ENCODE data around the gene TEX53. TPM values are rescaled to one million over a fixed set of nuclear protein-coding genes. Genes with fewer than 3 reads are reported as not detected.

Gene TEX53
- total RNA-seq, 2 experiments from 2014 or later = not detected

DNA sequence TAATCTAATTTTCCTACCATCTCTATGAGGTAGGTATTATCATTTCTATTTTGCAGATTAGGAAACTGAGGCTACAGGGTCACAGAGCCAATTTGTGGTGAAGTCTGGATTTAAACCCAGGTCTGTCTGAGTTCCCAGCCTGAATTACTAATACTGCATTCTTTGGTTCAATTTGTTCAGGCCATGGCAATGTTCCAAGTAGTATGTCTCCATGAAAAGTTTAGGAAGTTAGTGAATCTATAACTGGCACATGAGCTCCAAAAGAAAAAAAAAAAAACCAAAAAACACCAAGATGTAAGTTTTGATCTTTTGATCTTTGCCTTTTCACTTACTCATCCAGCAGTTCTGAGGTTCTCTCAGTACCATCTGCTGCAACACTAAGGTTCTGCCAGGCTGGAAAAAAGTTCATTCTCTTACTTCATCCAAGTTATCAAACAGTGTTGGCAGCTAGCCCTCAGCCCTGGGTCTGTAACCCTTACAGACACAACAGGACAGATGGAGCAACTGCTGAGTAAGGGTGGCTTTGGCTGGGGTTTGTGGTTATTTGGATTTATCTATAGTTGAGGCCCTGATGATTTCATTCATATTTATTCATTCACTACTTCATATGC, 50.9 kb downstream of the TEX53 start:
- no peaks in the 10 kb centered on the region for H4K20me1 ChIP-seq (ENCODE audit: insufficient read depth, low read length)
- H3K4me1 ChIP-seq (ENCODE audit: insufficient read depth, low read length, poor library complexity, severe bottlenecking) = peaks cover 76% of the 10 kb centered on the region
- no TSS peak for BruUV-seq (replicated peaks)
- peak overlapping the region; percentile 64 for H3K4me2 ChIP-seq (ENCODE audit: low read length)
- H3K9me3 ChIP-seq (ENCODE audit: low read length) = 0 out of 2 replicates have a peak, but pooled peaks cover 8% of the 10 kb centered on the region
- H3K4me3 ChIP-seq (ENCODE audit: low read depth, low read length, poor library complexity, severe bottlenecking) = peak overlapping the region; percentile 40
- POLR2A ChIA-PET = interaction anchor here (0.6 to 4.9 kb wide), 11 partner anchors 10 to 219 kb away, joined by 3 to 47 read pairs (median 5); partner anchors contain the start of genes AKNA and ATP6V1G1
- H3K79me2 ChIP-seq (ENCODE audit: insufficient read depth, low read depth, low read length) = peaks cover 11% of the 10 kb centered on the region; the same call in 1 of the 2 replicates
- CTCF ChIA-PET (ENCODE audit: unreplicated experiment) = interaction anchor here (2.5 kb wide), 1 partner anchor 15 kb away, joined by 13 read pairs; no protein-coding TSS in a partner anchor
- peak overlapping the region; percentile 96 for H2AFZ ChIP-seq (ENCODE audit: low read length)
- peaks cover 8% of the 10 kb centered on the region for H3K36me3 ChIP-seq (ENCODE audit: insufficient read depth, low read length)
- no peak for DNase-seq (ENCODE audit: low spot score)
- TF ChIP-seq EZH2phosphoT487 (IDR thresholded peaks at IDR 0.05; ENCODE audit: borderline replicate concordance, low read depth, low read length) = no peak
- TF ChIP-seq, protein P1, sequence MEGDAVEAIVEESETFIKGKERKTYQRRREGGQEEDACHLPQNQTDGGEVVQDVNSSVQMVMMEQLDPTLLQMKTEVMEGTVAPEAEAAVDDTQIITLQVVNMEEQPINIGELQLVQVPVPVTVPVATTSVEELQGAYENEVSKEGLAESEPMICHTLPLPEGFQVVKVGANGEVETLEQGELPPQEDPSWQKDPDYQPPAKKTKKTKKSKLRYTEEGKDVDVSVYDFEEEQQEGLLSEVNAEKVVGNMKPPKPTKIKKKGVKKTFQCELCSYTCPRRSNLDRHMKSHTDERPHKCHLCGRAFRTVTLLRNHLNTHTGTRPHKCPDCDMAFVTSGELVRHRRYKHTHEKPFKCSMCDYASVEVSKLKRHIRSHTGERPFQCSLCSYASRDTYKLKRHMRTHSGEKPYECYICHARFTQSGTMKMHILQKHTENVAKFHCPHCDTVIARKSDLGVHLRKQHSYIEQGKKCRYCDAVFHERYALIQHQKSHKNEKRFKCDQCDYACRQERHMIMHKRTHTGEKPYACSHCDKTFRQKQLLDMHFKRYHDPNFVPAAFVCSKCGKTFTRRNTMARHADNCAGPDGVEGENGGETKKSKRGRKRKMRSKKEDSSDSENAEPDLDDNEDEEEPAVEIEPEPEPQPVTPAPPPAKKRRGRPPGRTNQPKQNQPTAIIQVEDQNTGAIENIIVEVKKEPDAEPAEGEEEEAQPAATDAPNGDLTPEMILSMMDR (conservative IDR thresholded peaks at IDR 0.05; ENCODE audit: low read length) = no peak
- peak overlapping the region; percentile 94 for H3K27ac ChIP-seq (ENCODE audit: low read depth, low read length, poor library complexity, severe bottlenecking)
- intact Hi-C loops (cut with micrococcal nuclease; ENCODE audit: unreplicated experiment) = loop anchor here (5.0 kb wide), 2 partner anchors 46 to 209 kb away; no protein-coding TSS in a partner anchor
- H3K9me2 ChIP-seq (ENCODE audit: insufficient read depth, low read length) = no peaks in the 10 kb centered on the region

Small RNA genes lying within 50 kb of the gene (small RNA-seq; reads per million reads assigned to genes)
- not detected for gene RF00019

Other genes with a start within 250 kb of the TEX53 start
- 0.19 TPM in 1 of 2 replicates, not detected in the other for gene WHRN, start 152.3 kb downstream of the TEX53 start, total RNA-seq (2014; rRNA removed; shearing (Covaris generic))
- 2.1 TPM in 2 replicates for gene WHRN, start 152.3 kb downstream of the TEX53 start, total RNA-seq (2022)
- gene ATP6V1G1, start 70.0 kb downstream of the TEX53 start, total RNA-seq (2014; rRNA removed; shearing (Covaris generic)) = 117 and 164 TPM in 2 replicates
- 99.0 and 105 TPM in 2 replicates for gene ATP6V1G1, start 70.0 kb downstream of the TEX53 start, total RNA-seq (2022)
- 27.2 and 31.6 TPM in 2 replicates for gene TMEM268, start 46.5 kb downstream of the TEX53 start, total RNA-seq (2014; rRNA removed; shearing (Covaris generic))
- gene TMEM268, start 46.5 kb downstream of the TEX53 start, total RNA-seq (2022) = 68.0 and 71.2 TPM in 2 replicates
- gene TEX48, start 24.4 kb upstream of the TEX53 start, total RNA-seq (2014; rRNA removed; shearing (Covaris generic)) = not detected in 2 replicates
- not detected in 2 replicates for gene TEX48, start 24.4 kb upstream of the TEX53 start, total RNA-seq (2022)
- gene TNFSF15, start 148.2 kb upstream of the TEX53 start, total RNA-seq (2014; rRNA removed; shearing (Covaris generic)) = 0.08 TPM in 1 of 2 replicates, not detected in the other
- 0.09 and 0.23 TPM in 2 replicates for gene TNFSF15, start 148.2 kb upstream of the TEX53 start, total RNA-seq (2022)

Measured in OCI-LY7 (cell line).